CD1c-positive myeloid dendritic cell (primary cell): Measurements from ENCODE around the gene NUP153.
"Not testable (repeated sequence)": the region's sequence is repeated elsewhere in the genome, so short reads cannot be mapped to it uniquely, and the experiment has no call there.

Experiments
- DNase-seq: peaks from one replicate; pipeline ENCODE4 v3.0.0-alpha.2; 2016; ENCODE audit errors: extremely low spot score

The NUP153 gene

GRCh38 chr6:17714177-17714576 lies 7.5 kb upstream of the NUP153 start:
- DNase-seq: peak; percentile 11

- DNase-seq: no peak
Measured at GRCh38 chr6:17712576-17712975, 5.9 kb upstream of the NUP153 start.

GRCh38 chr6:17710331-17710730 lies 3.6 kb upstream of the NUP153 start:
- DNase-seq: no peak

- DNase-seq: no peak
Measured at GRCh38 chr6:17709476-17709875, 2.8 kb upstream of the NUP153 start.

GRCh38 chr6:17708035-17708434 lies 1.3 kb upstream of the NUP153 start:
- not testable (repeated sequence) for DNase-seq

- DNase-seq: peak; percentile 5
Measured at GRCh38 chr6:17707371-17707651, 586 bp upstream of the NUP153 start.

- peak; percentile 79 for DNase-seq
Measured at GRCh38 chr6:17705778-17706579, 746 bp downstream of the NUP153 start.

GRCh38 chr6:17705428-17705777 lies 1.3 kb downstream of the NUP153 start:
- peak; percentile 24 for DNase-seq

- peak; percentile 61 for DNase-seq
Measured at GRCh38 chr6:17703256-17703694, 3.5 kb downstream of the NUP153 start.

- DNase-seq: no peak
Measured at GRCh38 chr6:17700421-17701416, 6.0 kb downstream of the NUP153 start.

GRCh38 chr6:17691925-17692538 lies 14.7 kb downstream of the NUP153 start:
- no peak for DNase-seq

GRCh38 chr6:17688481-17688880 lies 18.2 kb downstream of the NUP153 start:
- no peak for DNase-seq

GRCh38 chr6:17687136-17687535 lies 19.6 kb downstream of the NUP153 start:
- DNase-seq: no peak

GRCh38 chr6:17684134-17684533 lies 22.6 kb downstream of the NUP153 start:
- DNase-seq: no peak

- DNase-seq: no peak
Measured at GRCh38 chr6:17683428-17683827, 23.3 kb downstream of the NUP153 start.

- no peak for DNase-seq
Measured at GRCh38 chr6:17679726-17680125, 27.0 kb downstream of the NUP153 start.

GRCh38 chr6:17677602-17678001 lies 29.1 kb downstream of the NUP153 start:
- DNase-seq: no peak

GRCh38 chr6:17673543-17674254 lies 33.0 kb downstream of the NUP153 start:
- DNase-seq: no peak

GRCh38 chr6:17672064-17672718 lies 34.5 kb downstream of the NUP153 start:
- no peak for DNase-seq

- DNase-seq: no peak
Measured at GRCh38 chr6:17666646-17667045, 40.1 kb downstream of the NUP153 start.

- DNase-seq: no peak
Measured at GRCh38 chr6:17665132-17665531, 41.6 kb downstream of the NUP153 start.
